ENCODE results near the gene SNRPD3.
A peak's percentile ranks its signal among the peaks of the same experiment; 100 is the strongest.
"Not testable (repeated sequence)": the region's sequence is repeated elsewhere in the genome, so short reads cannot be mapped to it uniquely, and the experiment has no call there.

The SNRPD3 gene

DNA sequence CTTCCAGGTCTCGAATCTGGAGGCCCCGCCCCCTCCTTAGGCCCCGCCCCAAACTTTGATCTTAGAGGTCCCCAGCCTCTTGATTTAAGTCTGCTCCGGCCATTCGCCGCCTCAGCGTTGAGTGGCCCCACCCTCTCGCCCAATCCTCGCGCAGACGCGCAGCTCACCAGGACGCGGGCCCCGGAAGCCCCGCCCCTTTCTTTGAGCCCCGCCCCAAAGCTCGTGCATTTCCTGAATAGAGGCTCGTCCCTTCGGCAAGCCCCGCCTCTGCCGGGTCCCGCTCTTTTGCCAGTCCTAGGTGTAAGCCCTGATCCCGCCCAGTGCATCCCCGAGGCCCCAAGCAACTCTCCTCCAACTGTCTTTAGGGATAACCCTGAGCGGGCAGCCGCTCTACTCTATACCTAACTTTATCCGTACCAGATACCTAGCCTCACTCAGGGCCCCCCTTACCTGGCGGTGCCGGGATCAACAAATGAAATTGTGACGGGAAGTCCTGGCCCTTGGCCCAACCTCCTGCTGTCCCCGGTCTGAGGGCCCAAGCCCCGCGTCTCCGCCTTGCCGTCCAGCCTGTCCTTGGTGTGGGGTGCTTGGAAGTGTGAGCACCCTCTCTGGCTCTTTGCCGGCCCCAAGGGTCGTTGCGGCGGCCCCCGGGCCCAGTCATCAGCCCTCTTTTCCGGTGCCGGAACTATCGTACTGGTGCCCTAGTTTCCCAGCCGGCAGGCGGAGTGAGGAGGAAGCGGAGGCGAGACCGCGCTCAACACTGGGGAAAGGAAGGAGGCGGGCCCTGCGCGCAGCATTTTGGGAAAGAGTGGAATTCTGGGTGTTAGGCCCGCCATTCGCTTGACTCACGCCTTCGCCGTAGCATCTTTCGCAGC lies at the start of gene SNRPD3:
SNRPD3 (plus strand) TSS at position 835 of the 875 bp plus-strand sequence. CDS start 1,676 bp downstream, outside the sequence.
- peak; percentile 100 for DNase-seq

DNA sequence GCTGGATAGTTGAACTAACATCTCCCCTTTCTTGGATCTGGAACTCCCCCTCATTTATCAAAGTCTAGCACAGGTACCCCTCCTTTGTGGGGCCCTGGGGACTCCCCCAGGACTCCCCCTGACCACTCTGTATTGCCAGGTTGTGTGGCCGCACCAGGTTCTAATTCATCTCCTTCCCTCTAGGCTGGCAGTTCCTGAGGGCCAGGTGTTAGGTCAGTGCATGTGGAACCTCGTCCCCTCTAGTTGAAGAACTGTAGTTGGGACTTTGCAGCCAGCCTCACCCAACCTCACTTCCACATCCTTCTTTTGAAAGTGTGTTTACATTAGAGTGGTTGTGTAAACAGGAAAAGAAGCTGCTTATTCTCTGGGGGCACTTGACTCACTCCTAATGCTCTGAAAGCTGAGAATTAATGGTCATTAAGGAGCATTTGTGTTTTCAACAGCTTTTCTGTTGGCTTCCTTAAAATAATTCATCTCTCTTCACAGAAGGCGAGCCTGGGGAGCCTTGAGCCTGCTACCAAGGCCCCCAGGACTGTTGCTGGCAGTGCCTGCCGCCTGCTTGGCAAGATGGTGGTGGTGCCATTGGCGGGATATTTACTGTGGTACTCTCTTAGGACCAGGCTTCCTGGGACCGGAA lies 48.9 kb upstream of the SNRPD3 start:
- DNase-seq: no peak

DNA sequence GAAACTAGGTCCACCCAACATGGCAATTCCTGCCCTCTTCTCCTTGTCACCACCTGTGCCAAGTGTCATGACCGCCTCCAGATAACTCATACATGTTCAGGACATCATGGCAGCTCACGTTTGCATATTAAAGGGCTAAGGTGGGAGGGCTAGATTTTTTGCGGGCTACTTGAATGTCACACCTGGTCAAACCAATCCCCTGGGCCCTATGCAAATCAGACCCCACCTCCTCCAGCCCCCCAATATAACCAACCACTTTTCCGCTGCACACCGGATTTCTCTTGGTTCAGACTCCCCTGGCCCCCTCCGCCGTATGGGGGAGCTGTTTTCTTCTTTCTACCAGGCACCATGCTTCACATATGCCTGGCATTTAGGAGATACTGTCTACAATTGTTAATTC lies 48.1 kb upstream of the SNRPD3 start:
- DNase-seq: no peak

DNA sequence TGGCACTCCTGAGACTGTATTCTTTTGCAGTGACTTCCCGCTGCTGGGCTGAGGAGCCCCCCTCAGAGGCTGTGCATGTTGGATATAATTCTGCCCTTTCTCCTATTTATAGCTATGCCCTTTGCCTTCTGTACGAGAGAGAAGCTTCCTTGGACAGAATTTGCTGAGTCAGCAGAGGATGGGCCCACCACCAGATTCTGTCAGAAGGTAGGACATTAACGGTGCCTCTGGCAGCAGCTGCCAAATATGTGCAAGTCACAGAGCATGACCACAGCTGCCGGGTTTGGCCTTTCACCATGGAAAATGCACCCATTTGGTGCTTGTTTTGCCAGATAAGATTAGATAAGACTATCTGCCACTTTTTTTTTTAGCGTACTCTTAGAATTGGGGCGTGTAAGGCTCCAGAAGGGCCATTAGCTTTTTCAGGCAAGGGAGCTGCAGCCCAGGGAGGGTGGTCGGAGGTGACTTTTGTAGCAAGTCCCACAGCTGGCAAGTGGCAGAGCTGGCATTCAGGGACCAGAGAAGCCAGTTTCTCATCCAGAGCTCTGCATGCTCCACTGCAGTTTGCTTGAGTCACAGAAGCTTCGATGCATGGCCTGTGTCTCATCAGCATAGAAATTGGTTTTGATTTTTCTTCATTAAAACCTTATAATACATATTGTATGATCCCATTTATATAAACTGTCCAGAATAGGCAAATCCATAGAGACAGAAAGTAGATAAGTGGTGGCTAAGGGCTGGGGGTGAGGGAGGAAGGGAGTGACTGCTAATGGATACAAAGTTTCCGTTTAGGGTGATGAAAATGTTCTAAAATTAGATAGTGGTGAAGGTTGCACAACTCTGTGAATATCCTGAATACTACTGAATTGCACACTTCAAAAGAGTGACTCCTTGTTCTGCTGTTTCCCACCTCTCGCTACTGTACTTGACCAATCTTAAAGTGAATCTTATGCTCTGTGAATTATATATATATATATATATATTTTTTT lies 44.9 kb upstream of the SNRPD3 start:
- no peak for DNase-seq

DNA sequence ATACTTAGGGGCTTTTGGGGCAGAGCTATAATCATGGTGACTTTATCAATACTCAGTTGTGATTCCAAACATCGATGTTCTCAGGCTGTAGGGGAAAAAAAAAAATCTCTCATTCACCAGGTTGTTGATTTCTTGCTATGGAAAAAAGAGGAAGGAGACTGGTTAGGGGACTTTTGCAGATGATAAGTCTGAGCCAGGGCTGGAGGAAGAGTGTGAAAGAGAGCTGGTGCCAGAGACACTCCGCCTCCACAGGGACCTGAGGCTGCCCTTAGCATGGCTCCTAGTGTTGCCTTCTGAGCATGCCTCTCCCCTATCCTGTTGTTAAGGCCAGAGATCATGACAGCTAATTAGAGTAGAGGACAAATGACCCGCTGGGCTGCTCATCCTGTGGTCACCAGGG lies 43.8 kb upstream of the SNRPD3 start:
- DNase-seq: no peak

DNA sequence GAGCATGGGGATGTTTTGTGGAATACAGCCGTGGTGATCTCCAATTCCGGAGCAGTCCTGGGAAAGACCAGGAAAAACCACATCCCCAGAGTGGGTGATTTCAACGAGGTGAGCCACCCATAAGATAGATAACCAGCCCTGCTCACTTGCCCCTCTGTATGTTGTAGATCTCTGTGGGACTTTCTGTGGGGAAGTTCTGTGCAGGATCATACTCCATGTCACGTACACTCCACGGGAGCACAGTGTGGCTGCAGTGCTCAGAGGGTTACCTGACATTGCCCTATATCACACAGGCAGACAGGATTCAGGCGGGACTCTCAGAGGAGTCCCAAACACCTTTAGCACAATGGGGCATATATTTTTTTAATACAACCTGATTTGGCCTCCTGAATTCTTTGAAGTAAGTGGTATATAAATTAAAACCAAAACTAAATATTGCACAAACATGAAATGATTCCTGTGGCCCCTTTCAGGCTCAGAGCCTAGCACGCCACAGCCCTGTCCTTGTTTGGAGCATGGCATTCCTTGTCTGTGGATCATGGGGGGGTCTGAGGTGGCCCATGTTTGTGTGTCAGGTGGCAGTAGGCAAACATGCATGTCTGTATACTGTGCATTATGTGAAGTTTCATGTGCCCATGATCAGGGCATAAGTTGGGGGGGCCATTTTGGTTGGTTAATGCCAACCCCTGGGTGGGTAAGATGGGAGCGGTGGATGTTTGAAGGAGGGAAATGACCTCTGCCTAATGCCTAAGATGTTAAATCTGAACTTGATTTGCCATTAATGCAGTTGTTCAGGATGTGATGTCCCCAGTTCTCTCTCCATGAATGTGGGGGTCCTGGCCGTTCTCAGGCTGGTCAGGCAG lies 42.2 kb upstream of the SNRPD3 start:
- no peak for DNase-seq

DNA sequence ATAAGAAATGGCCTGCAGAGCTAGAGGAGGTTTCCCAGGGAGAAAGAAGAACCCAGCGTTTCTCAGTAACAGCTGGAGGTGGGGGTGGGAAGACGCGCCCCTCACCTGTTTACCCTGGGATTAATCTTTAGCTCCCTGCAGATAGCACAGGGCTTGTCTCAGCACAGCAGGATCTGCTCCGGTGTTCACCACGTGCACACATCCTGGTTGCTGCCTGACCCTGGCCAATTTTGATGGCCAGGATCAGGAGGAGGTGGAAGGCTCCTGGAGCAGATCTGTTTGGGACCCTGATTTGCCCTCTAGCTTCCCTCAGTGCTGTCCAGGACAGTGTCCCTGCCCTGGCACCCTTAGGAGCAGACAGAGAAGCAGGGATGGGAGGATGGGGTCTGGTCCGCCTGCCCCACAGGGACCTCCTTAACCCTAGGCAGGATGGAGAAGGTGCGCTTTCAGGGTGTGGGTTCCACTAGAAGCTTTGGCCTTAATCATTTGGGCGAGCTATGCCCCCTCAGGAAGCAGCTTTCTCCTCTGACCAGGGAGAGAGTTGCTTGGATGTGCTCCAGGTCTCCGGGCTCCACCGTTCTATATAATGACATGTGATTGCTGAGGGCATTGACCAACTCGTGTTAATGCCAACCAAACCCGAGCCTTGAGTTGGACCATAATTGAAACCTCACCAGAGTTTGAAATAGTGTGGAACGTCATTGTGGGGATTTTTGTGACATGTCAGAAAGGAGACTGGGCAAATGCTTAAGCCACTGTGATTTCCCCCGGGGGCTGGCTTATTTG lies 41.4 kb upstream of the SNRPD3 start:
- no peak for DNase-seq

DNA sequence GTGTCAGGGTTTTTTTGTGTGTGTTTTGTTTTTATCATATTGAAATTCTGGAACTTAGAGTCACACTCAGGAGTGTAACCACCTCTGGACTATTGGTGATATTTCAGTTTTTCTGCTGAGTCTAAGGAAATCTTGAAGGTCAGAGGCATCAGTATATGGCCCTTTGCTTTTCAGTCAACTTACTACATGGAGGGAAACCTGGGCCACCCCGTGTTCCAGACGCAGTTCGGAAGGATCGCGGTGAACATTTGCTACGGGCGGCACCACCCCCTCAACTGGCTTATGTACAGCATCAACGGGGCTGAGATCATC lies 40.8 kb upstream of the SNRPD3 start:
- DNase-seq: no peak

DNA sequence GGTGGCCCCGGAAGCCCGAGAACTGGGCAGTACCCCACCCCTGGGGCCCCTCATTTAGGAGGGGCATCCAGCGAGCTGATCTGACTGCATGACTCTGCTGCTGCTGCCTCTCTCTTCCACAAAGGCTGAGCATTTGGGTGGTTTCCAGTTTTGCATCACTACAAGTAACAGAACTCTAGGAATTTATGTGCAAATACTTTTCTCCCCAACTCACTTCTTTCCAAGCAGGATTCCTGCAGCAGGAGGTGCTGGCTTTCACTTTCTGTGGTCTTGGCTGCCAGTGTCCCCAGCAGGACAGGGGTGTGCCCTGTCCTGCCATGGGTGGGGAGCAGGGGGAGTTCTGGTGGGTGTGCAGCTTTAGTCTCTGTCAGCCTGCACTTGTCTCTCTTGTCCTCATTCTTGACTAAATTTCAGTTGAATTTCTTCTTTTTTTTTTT lies 39.5 kb upstream of the SNRPD3 start:
- peak; percentile 62 for DNase-seq

DNA sequence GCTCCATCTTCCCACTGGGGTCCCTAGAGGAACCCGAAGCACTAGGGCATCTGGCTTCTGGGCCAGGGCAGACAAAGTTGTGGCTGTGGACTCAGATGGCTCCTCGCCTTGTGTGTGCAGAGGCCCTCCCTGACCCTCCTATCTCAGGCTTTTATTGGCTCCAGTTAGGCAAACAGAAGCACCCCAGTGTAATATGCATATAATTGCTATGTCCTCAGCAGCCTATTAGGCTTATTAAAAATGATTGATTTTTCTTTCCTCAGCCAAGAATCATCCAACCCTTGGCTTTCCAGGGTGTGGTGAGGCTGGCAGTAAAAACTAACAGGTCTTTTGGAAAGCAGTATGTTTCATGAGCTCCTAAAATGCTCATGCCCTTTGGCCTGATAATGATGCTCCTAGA lies 38.4 kb upstream of the SNRPD3 start:
- no peak for DNase-seq

DNA sequence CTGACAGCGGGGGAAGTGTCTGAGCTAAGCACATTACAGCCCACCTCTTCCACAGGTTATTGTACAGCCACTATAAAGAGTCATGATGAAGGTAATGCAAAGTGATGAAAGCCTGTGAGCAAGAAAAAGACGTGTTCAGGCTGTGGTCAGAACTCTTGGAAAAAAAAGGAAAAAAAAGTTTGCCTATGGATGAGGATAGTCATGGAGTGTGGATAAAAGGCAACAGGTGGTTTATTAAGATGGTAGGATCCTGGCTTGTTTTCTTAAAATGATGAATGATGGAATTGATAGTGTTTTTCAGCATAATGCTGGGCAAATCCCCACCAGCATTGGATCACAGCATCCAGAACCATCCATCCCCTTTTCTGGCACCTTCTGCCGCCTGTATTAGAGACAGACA lies 37.6 kb upstream of the SNRPD3 start:
- no peak for DNase-seq

DNA sequence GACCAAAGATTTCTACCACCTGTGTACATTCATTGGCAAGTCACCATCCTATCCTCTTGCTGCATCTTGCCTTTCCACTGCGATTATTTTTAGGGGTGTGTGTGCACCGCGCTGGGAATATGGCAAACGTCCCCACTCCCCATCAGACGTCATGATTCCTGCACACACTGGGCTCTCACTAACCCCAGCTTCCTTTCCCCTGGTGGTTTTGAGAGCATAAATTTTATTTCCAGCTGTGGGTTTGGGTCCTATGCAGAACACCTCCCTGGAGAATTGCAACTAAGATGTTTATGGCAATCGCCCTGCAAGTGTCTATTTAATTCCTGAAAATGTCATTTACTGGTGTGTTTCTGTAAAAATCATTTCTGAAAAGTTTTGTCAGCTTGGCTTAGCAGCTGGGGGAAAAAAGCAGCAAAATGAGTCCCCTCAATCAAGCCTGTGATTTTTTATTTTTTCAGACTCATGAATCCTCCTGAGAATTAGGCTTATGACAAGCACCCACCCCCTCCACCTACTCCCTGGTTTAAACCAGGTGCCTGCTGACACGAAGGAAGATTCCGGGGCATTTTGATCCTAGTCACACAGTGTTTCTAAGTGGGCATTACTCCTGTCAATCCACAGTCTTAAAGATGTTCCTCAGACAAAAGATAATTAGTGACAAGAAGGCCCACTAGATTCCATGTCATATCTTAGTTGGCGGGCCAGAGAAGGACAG lies 36.9 kb upstream of the SNRPD3 start:
- no peak for DNase-seq

DNA sequence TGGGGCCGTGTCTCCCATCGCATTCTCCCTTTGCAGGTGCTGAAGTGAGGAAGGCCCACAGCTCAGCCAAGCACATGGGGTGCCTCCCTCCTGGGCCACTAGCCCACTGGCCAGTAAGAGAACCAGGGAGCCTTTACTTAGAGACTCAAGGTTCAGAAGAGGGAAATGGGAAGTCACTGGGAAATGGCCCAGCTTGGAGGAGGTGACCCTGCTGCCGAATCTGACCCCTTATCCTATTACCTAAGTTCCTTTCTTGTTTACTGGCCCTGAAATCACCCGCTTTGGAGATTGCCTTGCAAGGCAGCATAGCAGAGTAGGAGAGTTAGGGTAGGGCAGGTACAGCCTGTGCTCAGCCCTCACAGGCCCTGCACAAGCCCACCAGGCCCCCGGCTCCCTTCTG lies 36.3 kb upstream of the SNRPD3 start:
- no peak for DNase-seq

DNA sequence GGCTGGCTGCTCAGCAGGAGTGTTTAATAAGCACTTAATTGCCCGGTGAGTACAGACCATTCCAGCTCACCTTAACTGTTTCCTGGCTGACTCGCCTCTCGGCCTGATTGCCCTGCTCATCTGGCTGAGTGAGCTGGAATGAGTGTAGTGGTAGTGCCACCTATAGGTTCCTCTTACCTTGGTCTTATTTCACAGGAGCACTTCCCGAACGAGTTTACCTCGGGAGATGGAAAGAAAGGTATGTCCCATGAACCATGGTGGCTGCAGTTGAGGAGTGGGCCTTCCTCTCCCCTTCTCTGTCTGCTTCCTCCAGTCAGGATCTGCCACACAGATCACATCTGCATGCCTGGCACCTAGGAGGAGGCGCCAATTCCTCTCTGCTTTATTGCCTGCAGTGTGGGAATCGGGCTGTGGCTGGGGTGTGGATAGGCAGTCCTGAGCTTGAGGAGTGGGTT lies 34.0 kb upstream of the SNRPD3 start:
- peak; percentile 68 for DNase-seq

DNA sequence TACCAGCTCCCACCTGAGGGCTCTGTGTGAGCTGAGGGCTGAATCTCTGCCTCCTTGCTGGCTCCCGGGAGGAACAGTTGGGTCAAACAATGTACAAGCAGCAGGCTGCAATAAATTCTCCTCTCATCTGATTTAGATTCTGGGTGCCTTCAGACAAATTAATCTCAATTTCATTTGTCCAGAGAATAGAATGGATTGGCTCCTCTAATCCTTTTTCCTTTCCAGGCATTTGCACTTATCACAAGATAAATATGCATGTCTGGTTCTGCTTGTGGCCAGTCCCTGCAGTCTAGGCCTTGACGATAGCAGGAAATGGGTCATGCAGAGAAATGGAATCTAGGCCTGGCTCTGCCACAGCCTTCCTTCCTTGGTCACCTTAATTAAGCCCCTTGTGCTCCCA lies 31.9 kb upstream of the SNRPD3 start:
- DNase-seq: no peak

DNA sequence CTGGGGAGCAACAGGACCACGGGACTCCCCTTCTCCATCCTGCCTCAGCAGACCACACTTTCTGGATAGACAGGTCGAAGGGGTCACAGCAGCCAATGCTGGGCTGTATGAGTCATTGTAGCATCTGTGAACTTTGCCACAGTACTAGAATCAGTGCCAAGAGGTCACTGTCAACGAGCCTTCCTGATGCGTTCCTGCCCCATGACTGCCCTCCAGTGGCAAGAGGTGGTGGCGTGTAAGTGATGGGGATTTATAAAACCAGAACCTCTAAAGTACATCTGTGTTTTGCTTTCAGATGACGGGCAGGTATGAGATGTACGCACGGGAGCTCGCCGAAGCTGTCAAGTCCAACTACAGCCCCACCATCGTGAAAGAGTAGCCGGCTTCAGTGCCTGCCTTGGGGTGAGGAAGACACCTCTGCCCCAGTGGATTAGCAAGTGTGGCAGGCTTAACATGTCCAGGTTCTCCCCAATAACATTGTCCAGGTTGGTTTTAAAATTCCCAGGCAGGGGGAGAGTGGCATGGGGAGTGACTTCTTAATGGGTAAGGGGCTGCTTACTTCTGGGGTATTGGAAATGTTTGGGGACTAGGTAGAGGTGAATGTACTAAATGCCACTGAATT lies 30.3 kb upstream of the SNRPD3 start:
- DNase-seq: peak; percentile 71

DNA sequence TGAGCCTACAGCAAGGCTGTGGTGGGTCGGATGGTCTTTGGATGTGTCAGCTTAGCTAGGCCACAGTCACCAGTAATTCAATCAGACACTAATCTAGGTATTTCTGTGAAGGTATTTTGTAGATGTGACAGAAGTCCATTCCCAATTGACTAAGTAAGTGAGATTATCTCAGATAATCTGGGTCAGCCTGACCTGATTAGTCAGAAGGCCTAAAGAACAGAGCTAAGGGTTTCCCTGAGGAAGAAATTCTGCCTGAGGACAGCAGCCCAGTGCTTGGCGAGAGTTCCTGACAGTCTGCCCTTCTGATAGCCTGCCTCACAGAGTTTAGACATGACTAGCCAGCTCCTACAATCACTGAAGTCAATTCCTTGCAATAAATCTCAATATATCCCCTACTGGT lies 29.6 kb upstream of the SNRPD3 start:
- DNase-seq: no peak

DNA sequence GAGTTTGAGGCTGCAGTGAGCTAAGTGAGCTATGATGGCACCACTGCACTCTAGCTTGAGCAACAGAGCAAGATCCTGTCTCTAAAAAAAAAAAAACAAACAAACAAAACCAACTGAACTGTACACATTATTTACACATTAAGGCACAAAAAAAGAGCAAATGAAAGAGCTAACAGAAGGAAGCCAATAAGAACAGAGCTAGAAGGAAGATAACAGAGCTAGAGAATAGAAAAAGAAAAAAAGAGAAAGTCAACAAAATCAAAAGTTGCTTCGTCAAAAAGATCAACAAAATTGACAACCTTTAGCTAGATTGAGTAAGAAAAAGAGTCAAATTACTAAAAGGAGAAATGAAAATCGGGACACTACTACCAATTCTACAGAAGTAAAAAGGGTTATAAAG lies 25.9 kb upstream of the SNRPD3 start:
- no peak for DNase-seq

DNA sequence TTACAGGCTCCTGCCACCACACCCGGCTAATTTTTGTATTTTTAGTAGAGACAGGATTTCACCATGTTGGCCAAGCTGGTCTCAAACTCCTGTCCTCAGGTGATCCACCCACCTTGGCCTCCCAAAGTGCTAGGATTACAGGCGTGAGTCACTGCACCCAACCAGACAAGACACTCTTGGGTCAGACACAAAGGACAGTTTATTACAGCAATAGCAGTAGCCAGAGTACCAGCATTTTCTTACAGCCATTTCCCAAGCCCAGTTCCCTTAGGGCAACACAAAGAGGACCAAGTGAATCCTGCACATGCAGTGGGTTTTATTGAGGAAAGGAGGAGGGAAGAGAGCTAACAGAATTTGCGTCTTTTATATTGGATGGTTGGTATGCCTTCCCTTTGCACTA lies 24.8 kb upstream of the SNRPD3 start:
- not testable (repeated sequence) for DNase-seq

DNA sequence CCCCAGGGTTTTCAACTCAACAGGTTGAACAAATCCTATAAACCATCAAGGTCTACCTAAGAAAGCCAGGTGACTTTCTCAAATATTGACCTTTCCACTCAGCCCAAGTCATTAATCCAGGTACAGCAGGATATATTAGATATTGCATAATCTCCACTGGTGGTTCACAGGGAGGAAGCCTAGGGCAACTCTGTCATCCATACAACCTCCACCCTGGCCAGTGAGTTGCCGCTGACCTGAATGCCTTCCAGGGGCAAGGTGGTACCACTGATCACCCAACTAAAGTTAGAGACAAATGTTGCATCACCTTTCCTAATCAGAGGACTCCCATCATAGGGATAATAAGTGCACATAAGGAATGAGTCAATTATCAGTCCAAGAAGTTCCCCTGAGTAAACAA lies 23.7 kb upstream of the SNRPD3 start:
- DNase-seq: no peak
